A673 (cell line): ENCODE data around the gene SLC66A1. TPM values are rescaled to one million over a fixed set of nuclear protein-coding genes. Genes with fewer than 3 reads are reported as not detected.
"Not testable (repeated sequence)": the region's sequence is repeated elsewhere in the genome, so short reads cannot be mapped to it uniquely, and the experiment has no call there.

Experiments
- BruUV-seq: library from RNA; stranded (reverse); fragments of 400-500 nt; replicated peaks from 2 replicates; lab custom pipeline; 2021; lab: Mats Ljungman, UMichigan
- CTCF ChIA-PET: fragments of 300-600 bp; sonication (Branson Sonifier 250); formaldehyde crosslinking; loops from one replicate; lab custom pipeline; 2022; ENCODE audit warnings: antibody characterized with exemption; lab: Charles Lee
- POLR2A ChIA-PET: fragments of 300-600 bp; sonication (Branson Sonifier 250); formaldehyde crosslinking; loops from one replicate; lab custom pipeline; 2022; ENCODE audit warnings: antibody characterized with exemption; ENCODE audit not compliant: low non-redundant PET; lab: Charles Lee
- DNase-seq: peaks from one replicate; pipeline ENCODE4 v3.0.0-alpha.2; 2015; ENCODE audit warnings: low spot score
- H3K27ac ChIP-seq: fragments of 200-600 bp; sonication (generic); 2 replicates; pipeline ENCODE4 v1.5.1; 2016; ENCODE audit warnings: mixed run types, low read depth, mild to moderate bottlenecking, mixed read lengths, antibody characterized with exemption, low read length; ENCODE audit not compliant: poor library complexity, severe bottlenecking
- H3K27me3 ChIP-seq: fragments of 200-600 bp; sonication (generic); replicated peaks from 2 replicates; pipeline ENCODE4 v1.6.1; 2017; ENCODE audit warnings: mixed run types, low read depth, mild to moderate bottlenecking, mixed read lengths, antibody characterized with exemption, low read length; ENCODE audit not compliant: insufficient read depth, poor library complexity
- H3K36me3 ChIP-seq: fragments of 200-600 bp; sonication (generic); 2 replicates; pipeline ENCODE4 v1.6.1; 2016; ENCODE audit warnings: mixed run types, mild to moderate bottlenecking, mixed read lengths, antibody characterized with exemption, low read length; ENCODE audit not compliant: insufficient read depth, poor library complexity, severe bottlenecking
- H3K4me1 ChIP-seq: fragments of 200-600 bp; sonication (generic); 2 replicates; pipeline ENCODE4 v1.6.1; 2017; ENCODE audit warnings: mixed run types, mild to moderate bottlenecking, mixed read lengths, antibody characterized with exemption, low read length; ENCODE audit not compliant: insufficient read depth, poor library complexity, severe bottlenecking
- H3K4me3 ChIP-seq: fragments of 200-600 bp; sonication (generic); 2 replicates; pipeline ENCODE4 v1.5.1; 2016; ENCODE audit warnings: low read depth, mixed run types, mild to moderate bottlenecking, mixed read lengths, low read length; ENCODE audit not compliant: poor library complexity, severe bottlenecking
- H3K9me3 ChIP-seq: fragments of 200-600 bp; sonication (generic); 2 replicates; pipeline ENCODE4 v1.6.1; 2016; ENCODE audit warnings: mixed run types, low read depth, mild to moderate bottlenecking, mixed read lengths, antibody characterized with exemption, low read length; ENCODE audit not compliant: poor library complexity, severe bottlenecking
- CTCF ChIP-seq: fragments of 300-800, 200-600 bp; sonication (generic); conservative IDR thresholded peaks from 2 replicates; pipeline ENCODE4 v1.5.1; 2017; ENCODE audit warnings: low read depth, mild to moderate bottlenecking, antibody characterized with exemption, low read length, moderate library complexity, mixed read lengths
- EZH2 ChIP-seq: fragments of 200-600 bp; sonication (generic); IDR thresholded peaks from 2 replicates; pipeline ENCODE4 v1.6.1; 2017; ENCODE audit warnings: borderline replicate concordance, low read depth, mild to moderate bottlenecking, mixed read lengths, antibody characterized with exemption, low read length; ENCODE audit not compliant: poor library complexity, severe bottlenecking
- intact Hi-C: fragments of 100-400 bp; cut with micrococcal nuclease; formaldehyde crosslinking; loops from one replicate; pipeline ENCODE4 v1.10.0; 2022; ENCODE audit not compliant: unreplicated experiment
- total RNA-seq: library from RNA; stranded (reverse); gene quantifications from 2 replicates; pipeline ENCODE4 v1.2.3, GENCODE V29; 2021

The SLC66A1 gene
- total RNA-seq, 1 experiment from 2014 or later, result 18.3 TPM

GRCh38 chr1:19274636-19275035, 37.5 kb upstream of the SLC66A1 start:
- no peak for TF ChIP-seq CTCF
- no peak for TF ChIP-seq EZH2
- no peaks in the 10 kb centered on the region for H3K36me3 ChIP-seq
- no peaks in the 10 kb centered on the region for H3K27me3 ChIP-seq
- H3K9me3 ChIP-seq, result no peaks in the 10 kb centered on the region
- no peak for DNase-seq
- CTCF ChIA-PET, result no interaction called here
- H3K4me1 ChIP-seq, result no peaks in the 10 kb centered on the region
- POLR2A ChIA-PET, result no interaction called here
- no TSS peak for BruUV-seq
- H3K4me3 ChIP-seq, result no peak overlapping the region
- intact Hi-C loops, result no loop called here
- no peak overlapping the region for H3K27ac ChIP-seq

- ChIA-PET POLR2A (no interaction called here), CTCF (interaction anchor here (0.6 kb wide), 1 partner anchor 377 kb away, joined by 4 read pairs; no protein-coding TSS in a partner anchor)
- no peak for DNase-seq
- no peak for TF ChIP-seq EZH2
- no peak for TF ChIP-seq CTCF
- intact Hi-C loops, result no loop called here
- Histone ChIP-seq H3K9me3 (no peaks in the 10 kb centered on the region), H3K27ac (no peak overlapping the region), H3K4me1 (no peaks in the 10 kb centered on the region), H3K4me3 (no peak overlapping the region), H3K36me3 (no peaks in the 10 kb centered on the region), H3K27me3 (no peaks in the 10 kb centered on the region)
- no TSS peak for BruUV-seq
These were observed 28.2 kb upstream of the SLC66A1 start for GRCh38 chr1:19283891-19284290.

GRCh38 chr1:19284881-19285280, 27.2 kb upstream of the SLC66A1 start:
- ChIA-PET POLR2A (no interaction called here), CTCF (no interaction called here)
- intact Hi-C loops, result no loop called here
- H3K4me1 ChIP-seq, result no peaks in the 10 kb centered on the region
- no peaks in the 10 kb centered on the region for H3K36me3 ChIP-seq
- DNase-seq, result no peak
- no peak overlapping the region for H3K4me3 ChIP-seq
- no peak for TF ChIP-seq EZH2
- H3K9me3 ChIP-seq, result no peaks in the 10 kb centered on the region
- no peak overlapping the region for H3K27ac ChIP-seq
- BruUV-seq, result no TSS peak
- no peaks in the 10 kb centered on the region for H3K27me3 ChIP-seq

GRCh38 chr1:19285366-19285765, 26.8 kb upstream of the SLC66A1 start:
- POLR2A ChIA-PET, H3K9me3 ChIP-seq, intact Hi-C loops, H3K27me3 ChIP-seq, H3K4me3 ChIP-seq, BruUV-seq, H3K4me1 ChIP-seq, CTCF ChIA-PET, DNase-seq, H3K27ac ChIP-seq, H3K36me3 ChIP-seq: not testable (repeated sequence)

GRCh38 chr1:19285807-19286206, 26.3 kb upstream of the SLC66A1 start:
- H3K27me3 ChIP-seq, H3K27ac ChIP-seq, BruUV-seq, DNase-seq, CTCF ChIA-PET, POLR2A ChIA-PET, H3K4me3 ChIP-seq, H3K9me3 ChIP-seq, intact Hi-C loops, H3K36me3 ChIP-seq, H3K4me1 ChIP-seq: not testable (repeated sequence)
